ENCODE data around the gene RHOA.
"Not testable (repeated sequence)": the region's sequence is repeated elsewhere in the genome, so short reads cannot be mapped to it uniquely, and the experiment has no call there.

RHOA gene

GRCh38 chr3:49411535-49411967 is 225 bp downstream of the RHOA start:
- DNase-seq, result peak in 5 of 14 donors; percentile 40 to 84 (median 83)

- DNase-seq, result no peak
Observed at GRCh38 chr3:49410846-49411534, 786 bp downstream of the RHOA start.

- no peak for DNase-seq
Observed at GRCh38 chr3:49410066-49410845, 1.5 kb downstream of the RHOA start.

- DNase-seq, result no peak
Observed at GRCh38 chr3:49406571-49407565, 4.9 kb downstream of the RHOA start.

- not testable (repeated sequence) for DNase-seq
Observed at GRCh38 chr3:49405570-49405969, 6.2 kb downstream of the RHOA start.

- no peak for DNase-seq
Observed at GRCh38 chr3:49403891-49404290, 7.9 kb downstream of the RHOA start.

DNA sequence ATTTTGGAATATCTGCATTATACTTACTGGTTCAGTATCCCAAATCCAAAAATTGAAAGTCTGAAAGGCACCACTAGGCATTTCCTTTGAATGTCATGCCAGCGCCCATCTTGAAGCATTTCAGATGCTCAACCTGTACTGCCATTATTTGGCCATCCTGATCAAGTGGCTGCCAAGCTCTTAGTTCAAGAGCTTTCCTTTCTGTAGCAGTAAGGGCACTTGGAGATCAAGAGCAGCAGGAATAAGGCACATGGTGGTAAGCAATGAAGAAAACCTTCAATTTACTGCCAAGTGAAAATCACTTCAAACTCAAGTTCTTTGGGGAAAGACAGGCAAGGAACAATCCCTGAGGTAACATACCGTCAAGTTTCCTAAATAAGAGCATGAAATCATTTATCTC is 10.0 kb downstream of the RHOA start:
- DNase-seq, result no peak

DNA sequence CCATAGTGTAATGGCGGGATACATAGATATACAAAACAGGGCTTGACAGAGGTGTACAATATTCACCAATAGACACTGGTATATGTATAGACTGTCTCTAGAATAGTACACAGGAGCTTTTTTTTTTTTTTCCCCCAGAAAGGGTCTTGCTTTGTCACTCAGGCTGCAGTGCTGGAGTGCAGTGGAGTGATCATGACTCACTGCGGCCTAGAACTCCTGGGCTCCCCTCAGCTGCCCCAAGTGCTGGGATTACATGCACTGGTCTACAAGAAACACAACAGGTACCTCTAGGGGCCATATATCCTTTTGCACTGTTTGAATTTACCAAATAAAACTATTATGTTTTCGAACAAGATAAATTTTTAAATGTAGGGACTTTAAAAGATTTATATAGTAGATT is 12.3 kb downstream of the RHOA start:
- no peak for DNase-seq

DNA sequence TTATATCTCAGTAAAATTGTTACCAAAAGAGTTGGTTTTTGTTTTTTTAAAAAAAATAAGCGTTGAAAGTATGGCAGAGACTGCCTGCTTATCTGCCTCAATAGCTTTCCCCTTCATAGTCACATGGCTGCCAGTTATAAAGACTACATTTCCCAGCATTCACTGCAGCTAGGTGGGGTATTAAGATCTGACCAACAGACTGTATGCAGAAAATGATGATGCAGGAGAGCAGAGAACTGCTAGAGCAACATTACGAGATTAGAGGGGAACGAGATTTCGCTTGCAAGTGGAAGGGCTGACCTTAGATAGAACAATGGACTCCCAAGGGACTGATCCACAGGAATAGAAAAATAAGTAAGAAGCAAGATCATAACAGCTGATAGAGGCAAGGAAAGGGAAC is 14.3 kb downstream of the RHOA start:
- DNase-seq, result peak in 1 of 14 donors; percentile 26

GRCh38 chr3:49391310-49391709 is 20.5 kb downstream of the RHOA start:
- not testable (repeated sequence) for DNase-seq

- no peak for DNase-seq
Observed at GRCh38 chr3:49389297-49389696, 22.5 kb downstream of the RHOA start.

- no peak for DNase-seq
Observed at GRCh38 chr3:49388289-49388820, 23.4 kb downstream of the RHOA start.

GRCh38 chr3:49387721-49388120 is 24.1 kb downstream of the RHOA start:
- DNase-seq, result no peak

DNA sequence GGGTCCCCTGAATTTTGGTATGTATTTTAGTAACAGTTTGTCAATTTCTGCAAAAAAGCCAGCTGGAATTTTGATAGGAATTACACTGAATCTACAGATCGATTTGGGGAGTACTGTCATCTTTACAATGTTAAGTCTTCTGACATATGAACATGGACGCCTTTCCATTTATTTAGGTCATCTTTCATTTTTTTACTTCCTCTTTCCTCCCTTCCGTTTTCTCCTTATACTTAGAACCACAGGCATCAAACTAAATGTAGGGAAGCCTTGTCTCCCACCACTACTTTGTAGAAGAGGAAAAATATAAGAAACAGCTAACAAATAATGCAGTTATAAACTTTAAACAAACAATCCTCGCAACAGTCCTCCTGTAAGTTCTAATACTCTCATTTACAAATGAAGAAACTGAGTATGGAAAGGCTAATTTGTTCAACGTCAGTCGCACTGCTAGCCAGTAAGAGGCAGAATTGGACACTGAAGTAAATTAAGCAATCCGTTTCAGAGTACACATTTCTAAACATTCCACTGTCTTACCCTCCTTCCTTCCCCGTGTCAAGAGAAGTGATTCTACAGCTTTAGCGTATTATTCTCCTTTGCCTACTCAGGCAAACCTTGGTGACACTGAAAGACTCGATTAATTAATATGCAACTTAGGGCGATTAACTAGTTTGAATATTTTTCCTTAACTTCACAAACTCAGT is 25.6 kb downstream of the RHOA start:
- DNase-seq, result no peak

DNA sequence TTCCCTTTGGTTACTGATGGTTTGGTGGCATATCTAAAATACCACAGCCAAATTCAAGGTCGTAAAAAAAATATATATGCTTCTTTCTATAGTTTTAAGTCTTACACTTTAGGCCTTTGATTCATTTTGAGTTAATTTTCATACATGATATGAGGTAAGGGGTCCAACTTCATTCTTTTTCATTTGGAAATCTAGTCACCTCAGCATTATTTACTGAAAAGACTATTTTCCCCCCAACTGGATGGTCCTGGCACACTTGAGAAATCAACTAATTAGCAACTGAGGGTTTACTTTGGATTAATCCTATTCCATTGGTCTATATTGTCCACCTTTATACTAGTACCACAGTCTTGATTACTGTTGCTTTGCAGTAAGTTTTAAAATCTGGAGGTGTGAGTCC is 26.2 kb downstream of the RHOA start:
- DNase-seq, result no peak

DNA sequence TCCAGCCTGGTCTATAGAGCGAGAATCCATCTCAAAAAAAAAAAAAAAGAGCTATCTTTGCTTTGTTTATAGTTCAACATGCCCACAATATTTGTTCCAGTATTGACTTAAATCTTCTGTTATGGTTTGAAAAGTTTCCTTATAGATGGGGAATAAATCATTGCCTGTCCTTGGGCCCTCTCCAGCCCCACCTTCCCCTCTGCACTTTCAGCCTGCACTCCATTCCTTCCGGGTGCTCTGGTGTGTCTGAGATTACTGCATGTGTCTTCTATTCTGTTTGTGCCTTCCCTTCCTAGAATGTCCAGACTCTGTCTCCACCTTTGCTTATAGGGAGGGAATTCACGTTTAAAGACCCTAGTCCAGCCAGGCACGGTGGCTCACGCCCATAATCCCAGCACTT is 28.4 kb downstream of the RHOA start:
- no peak for DNase-seq

- DNase-seq, result peak in 1 of 14 donors; percentile 12
Observed at GRCh38 chr3:49378249-49378895, 33.4 kb downstream of the RHOA start.

DNA sequence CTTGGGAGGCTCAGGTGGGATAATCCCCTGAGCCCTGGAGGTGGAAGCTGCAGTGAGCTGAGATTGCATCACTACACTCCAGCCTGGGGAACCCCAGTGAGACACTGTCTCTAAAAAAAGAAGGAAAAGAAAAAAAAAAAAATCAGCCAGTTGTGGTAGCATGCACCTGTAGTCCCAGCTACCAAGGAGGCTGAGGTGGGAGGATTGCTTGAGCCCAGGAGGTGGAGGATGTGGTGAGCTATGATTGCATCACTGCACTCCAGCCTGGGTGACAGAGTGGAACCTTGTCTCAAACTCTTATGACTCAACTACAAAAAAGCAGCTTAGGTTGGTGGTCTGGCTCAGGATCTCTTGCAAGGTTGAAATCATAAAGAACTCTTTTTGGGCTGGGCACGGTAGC is 34.3 kb downstream of the RHOA start:
- DNase-seq, result no peak

DNA sequence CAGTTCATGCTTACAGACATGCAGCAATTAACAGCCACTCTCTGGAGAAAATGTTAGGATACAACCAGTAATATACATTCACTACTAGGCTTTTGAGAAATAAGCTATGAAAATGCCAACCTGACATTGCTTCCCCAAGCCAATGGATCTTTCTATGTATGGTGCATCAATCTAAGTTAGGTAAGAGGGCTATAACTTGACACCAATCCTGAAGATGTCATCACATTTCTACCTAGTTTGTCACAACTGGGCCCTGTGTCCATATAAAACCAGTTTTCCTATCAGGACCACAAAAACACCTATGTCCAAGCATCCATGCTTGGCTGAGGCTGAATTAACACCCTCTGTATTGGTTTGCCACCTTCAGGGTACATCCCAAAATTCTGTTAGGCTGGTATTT is 39.8 kb downstream of the RHOA start:
- no peak for DNase-seq

GRCh38 chr3:49370585-49371290 is 41.0 kb downstream of the RHOA start:
- DNase-seq, result no peak

GRCh38 chr3:49362561-49362960 is 49.2 kb downstream of the RHOA start:
- no peak for DNase-seq
